IMR-90 (cell line): ENCODE measurements around the gene H19. TPM values are rescaled to one million over a fixed set of nuclear protein-coding genes. Genes with fewer than 3 reads are reported as not detected.
A peak's percentile ranks its signal among the peaks of the same experiment; 100 is the strongest.

Experiments
- ATAC-seq: fragments of 200-7000 bp; cut with Tn5 transposase; 2 replicates; pipeline ENCODE4 v1.9.1; 2020; ENCODE audit warnings: low read depth, mild to moderate bottlenecking, moderate library complexity
- BruUV-seq: library from RNA; stranded (reverse); fragments of 400-500 nt; replicated peaks from 2 replicates; lab custom pipeline; 2021; lab: Mats Ljungman, UMichigan
- CTCF ChIA-PET: fragments of 300-600 bp; formaldehyde crosslinking; extraction: SDS; loops from one replicate; lab custom pipeline; 2021; ENCODE audit warnings: antibody characterized with exemption; lab: Yijun Ruan, JAX
- POLR2A ChIA-PET: fragments of 300-600 bp; sonication (Branson Sonifier 250); formaldehyde crosslinking; loops from one replicate; lab custom pipeline; 2022; ENCODE audit warnings: antibody characterized with exemption; ENCODE audit not compliant: unreplicated experiment; lab: Charles Lee
- DNase-seq: peaks from one replicate; pipeline ENCODE4 v3.0.0; 2013
- H2AFZ ChIP-seq: replicated peaks from 2 replicates; pipeline ENCODE3; 2013; ENCODE audit warnings: low read length, mild to moderate bottlenecking; ENCODE audit not compliant: poor library complexity
- H2AK5ac ChIP-seq: 2 replicates; pipeline ENCODE4 v1.6.1; 2013; ENCODE audit warnings: low read depth, low read length, inconsistent platforms
- H2AK9ac ChIP-seq: replicated peaks from 2 replicates; pipeline ENCODE3; 2013; ENCODE audit warnings: mild to moderate bottlenecking, low read depth, low read length, moderate library complexity; ENCODE audit not compliant: poor library complexity
- H2BK120ac ChIP-seq: 2 replicates; pipeline ENCODE4 v1.6.1; 2013; ENCODE audit warnings: low read depth, low read length, inconsistent platforms
- H2BK15ac ChIP-seq: 3 replicates; pipeline ENCODE4 v1.6.1; 2013; ENCODE audit warnings: low read depth, low read length, inconsistent platforms
- H2BK20ac ChIP-seq: 2 replicates; pipeline ENCODE4 v1.6.1; 2013; ENCODE audit warnings: low read depth, mild to moderate bottlenecking, inconsistent platforms, low read length, moderate library complexity
- H2BK5ac ChIP-seq: 2 replicates; pipeline ENCODE4 v1.6.1; 2013; ENCODE audit warnings: mild to moderate bottlenecking, low read depth, low read length, inconsistent platforms; ENCODE audit not compliant: poor library complexity, severe bottlenecking
- H3K14ac ChIP-seq: replicated peaks from 2 replicates; pipeline ENCODE4 v1.6.1; 2013; ENCODE audit warnings: low read depth, low read length, inconsistent platforms
- H3K18ac ChIP-seq: 2 replicates; pipeline ENCODE4 v1.6.1; 2013; ENCODE audit warnings: low read depth, low read length, control low read depth
- H3K23ac ChIP-seq: 2 replicates; pipeline ENCODE4 v1.6.1; 2013; ENCODE audit warnings: low read depth, low read length, inconsistent platforms
- H3K27ac ChIP-seq: 2 replicates; pipeline ENCODE4 v1.5.1; 2013; ENCODE audit warnings: mild to moderate bottlenecking, control low read depth, low read length; ENCODE audit not compliant: insufficient read depth
- H3K27me3 ChIP-seq: 2 replicates; pipeline ENCODE4 v1.6.1; 2013; ENCODE audit warnings: low read length; ENCODE audit not compliant: control insufficient read depth, insufficient read depth
- H3K36me3 ChIP-seq: 2 replicates; pipeline ENCODE4 v1.6.1; 2013; ENCODE audit warnings: low read length, mixed read lengths; ENCODE audit not compliant: control insufficient read depth, insufficient read depth
- H3K4ac ChIP-seq: 2 replicates; pipeline ENCODE4 v1.6.1; 2013; ENCODE audit warnings: low read depth, low read length, inconsistent platforms
- H3K4me1 ChIP-seq: 2 replicates; pipeline ENCODE4 v1.6.1; 2013; ENCODE audit warnings: low read length, mixed read lengths; ENCODE audit not compliant: control insufficient read depth, insufficient read depth
- H3K4me2 ChIP-seq: 2 replicates; pipeline ENCODE4 v1.6.1; 2013; ENCODE audit warnings: low read depth, mild to moderate bottlenecking, control low read depth, low read length, moderate library complexity
- H3K4me3 ChIP-seq: 2 replicates; pipeline ENCODE4 v1.5.1; 2013; ENCODE audit warnings: low read depth, mild to moderate bottlenecking, control low read depth, low read length, moderate library complexity; ENCODE audit not compliant: insufficient read depth
- H3K56ac ChIP-seq: 2 replicates; pipeline ENCODE4 v1.6.1; 2013; ENCODE audit warnings: low read length, inconsistent platforms; ENCODE audit not compliant: insufficient read depth; ENCODE audit errors: extremely low read depth
- H3K79me1 ChIP-seq, 2 experiments: 2 replicates each; pipeline ENCODE4 v1.6.1; 2013; ENCODE audit warnings: low read length in 2 of 2, inconsistent platforms in 1 of 2, low read depth in 1 of 2
- H3K9ac ChIP-seq: 2 replicates; pipeline ENCODE4 v1.6.1; 2013; ENCODE audit warnings: low read depth, low read length, control low read depth
- H3K9me1 ChIP-seq: 2 replicates; pipeline ENCODE4 v1.6.1; 2013; ENCODE audit warnings: low read length, inconsistent platforms; ENCODE audit not compliant: insufficient read depth
- H3K9me3 ChIP-seq: 2 replicates; pipeline ENCODE4 v1.6.1; 2013; ENCODE audit warnings: low read length; ENCODE audit not compliant: control insufficient read depth, insufficient read depth
- H4K20me1 ChIP-seq: 2 replicates; pipeline ENCODE4 v1.6.1; 2013; ENCODE audit warnings: low read length, inconsistent platforms; ENCODE audit not compliant: insufficient read depth
- H4K5ac ChIP-seq: 2 replicates; pipeline ENCODE4 v1.6.1; 2013; ENCODE audit warnings: mild to moderate bottlenecking, low read depth, low read length, control low read depth
- H4K8ac ChIP-seq, 2 experiments: 2 replicates each; pipeline ENCODE4 v1.6.1; 2013; ENCODE audit warnings: low read depth in 2 of 2, low read length in 2 of 2, control low read depth in 1 of 2, inconsistent platforms in 1 of 2
- H4K91ac ChIP-seq: 2 replicates; pipeline ENCODE4 v1.6.1; 2013; ENCODE audit warnings: low read depth, low read length, inconsistent platforms; ENCODE audit not compliant: insufficient read depth
- CEBPB ChIP-seq: IDR thresholded peaks from 2 replicates; pipeline ENCODE4 v1.6.1; 2012; ENCODE audit warnings: low read depth, low read length, improper control_type of control experiment
- CHD1 ChIP-seq: IDR thresholded peaks from 2 replicates; pipeline ENCODE4 v1.6.1; 2012; ENCODE audit warnings: low read depth, low read length, improper control_type of control experiment
- CTCF ChIP-seq: conservative IDR thresholded peaks from 2 replicates; pipeline ENCODE4 v1.5.1; 2012; ENCODE audit warnings: mild to moderate bottlenecking, low read depth, low read length, improper control_type of control experiment
- MAZ ChIP-seq: IDR thresholded peaks from 2 replicates; pipeline ENCODE4 v1.6.1; 2012; ENCODE audit warnings: low read depth, mild to moderate bottlenecking, low read length, improper control_type of control experiment, moderate library complexity, borderline replicate concordance
- POLR2A ChIP-seq: IDR thresholded peaks from 2 replicates; pipeline ENCODE4 v1.6.1; 2012; ENCODE audit warnings: mild to moderate bottlenecking, low read depth, low read length
- RAD21 ChIP-seq: IDR thresholded peaks from 2 replicates; pipeline ENCODE4 v1.6.1; 2012; ENCODE audit warnings: low read length, improper control_type of control experiment
- RCOR1 ChIP-seq: IDR thresholded peaks from 2 replicates; pipeline ENCODE4 v1.6.1; 2012; ENCODE audit warnings: mild to moderate bottlenecking, low read length, improper control_type of control experiment; ENCODE audit not compliant: insufficient replicate concordance
- SMC3 ChIP-seq: fragments of 150-350 bp; IDR thresholded peaks from 2 replicates; pipeline ENCODE4 v1.6.1; 2016; ENCODE audit warnings: low read depth, mild to moderate bottlenecking, antibody characterized with exemption, low read length, moderate library complexity
- USF2 ChIP-seq: fragments of 150-350 bp; IDR thresholded peaks from 2 replicates; pipeline ENCODE4 v1.6.1; 2017; ENCODE audit warnings: mild to moderate bottlenecking, antibody characterized with exemption, low read length, low read depth
- WGBS, 2 experiments: methylation state at CpG; one replicate each; pipeline versions ENCODE4 v1.1.5 to v1.1.7; 2013; ENCODE audit warnings: missing lambda C conversion rate in 2 of 2; ENCODE audit not compliant: insufficient read length in 1 of 2; ENCODE audit errors: extremely low coverage in 2 of 2; 5-methylcytosine and 5-hydroxymethylcytosine counted together
- dilution Hi-C: fragments of 300-500 bp; cut with HindIII; formaldehyde crosslinking; loops from one replicate; pipeline ENCODE4 v1.14.3; 2018; ENCODE audit warnings: low sequenced_read_pairs; ENCODE audit not compliant: unreplicated experiment
- in situ Hi-C: fragments of 300-500 bp; cut with MboI; formaldehyde crosslinking; loops from 3 replicates; pipeline ENCODE4 v1.14.3; 2019; ENCODE audit warnings: low sequenced_read_pairs, inconsistent platforms, mixed read lengths
- intact Hi-C: fragments of 100-400 bp; cut with micrococcal nuclease; formaldehyde crosslinking; loops from 2 replicates; pipeline ENCODE4 v1.10.0; 2022
- polyA plus RNA-seq, 3 experiments: library from polyadenylated mRNA; depleted of rRNA; stranded (reverse); fragments of >200 nt; gene quantifications; 2 replicates each; pipeline ENCODE4 v1.2.3, GENCODE V29; 2012; ENCODE audit warnings: low replicate concordance in 1 of 3
- total RNA-seq: library from RNA; depleted of rRNA; stranded (reverse); fragments of >200 nt; gene quantifications from 2 replicates; pipeline ENCODE4 v1.2.3, GENCODE V29; 2012

The H19 gene
- total and polyA plus RNA-seq, 2 of the 4 experiments (the other 2 are of a cell fraction), result 0.41 TPM; not detected in 1

- Histone ChIP-seq H2AK5ac (no peak overlapping the region), H3K9me1 (no peaks in the 10 kb centered on the region), H3K9me3 (no peaks in the 10 kb centered on the region), H4K5ac (no peak overlapping the region), H4K8ac (no peak overlapping the region), H3K36me3 (no peaks in the 10 kb centered on the region), H3K4me2 (no peak overlapping the region), H2BK15ac (no peak overlapping the region), H3K18ac (no peak overlapping the region), H3K79me1 (no peaks in the 10 kb centered on the region), H3K14ac (no peak overlapping the region), H2BK20ac (no peak overlapping the region), H2AK9ac (no peak overlapping the region), H2AFZ (no peak overlapping the region), H4K91ac (no peak overlapping the region), H3K4me1 (no peaks in the 10 kb centered on the region), H3K27me3 (no peaks in the 10 kb centered on the region), H2BK5ac (no peak overlapping the region), H3K27ac (no peak overlapping the region), H3K56ac (no peak overlapping the region), H3K4ac (no peak overlapping the region), H2BK120ac (no peak overlapping the region), H3K4me3 (no peak overlapping the region), H3K9ac (no peak overlapping the region), H4K20me1 (no peaks in the 10 kb centered on the region), H3K23ac (no peak overlapping the region)
- in situ Hi-C loops, result no loop called here
- no CpG with 5 or more reads among the region's 19 CpGs for WGBS, 2 experiments
- POLR2A ChIA-PET, result no interaction called here
- CTCF ChIA-PET, result interaction anchor here (0.9 to 2.1 kb wide), 7 partner anchors 48 to 349 kb away, joined by 3 to 16 read pairs (median 4); no protein-coding TSS in a partner anchor
- no peak for DNase-seq
- TF ChIP-seq MAZ, result no peak
- TF ChIP-seq CTCF, result no peak
- TF ChIP-seq USF2, result no peak
- TF ChIP-seq POLR2A, result no peak
- no peak for TF ChIP-seq RCOR1
- TF ChIP-seq CEBPB, result no peak
- no peak for TF ChIP-seq CHD1
- TF ChIP-seq RAD21, result no peak
- no peak for TF ChIP-seq SMC3
- intact Hi-C loops, result no loop called here
- dilution Hi-C loops, result no loop called here
- peak; percentile 72 for ATAC-seq
- BruUV-seq, result no TSS peak
Measured at GRCh38 chr11:2002807-2003206, 5.2 kb upstream of the H19 start.
